SU-DHL-6 (cell line): ENCODE data around the gene ABCB9.

Experiments used
- EZH2phosphoT487 ChIP-seq: fragments of 200-600 bp; sonication (generic), shearing (Covaris generic); conservative IDR thresholded peaks from 2 replicates; pipeline ENCODE4 v1.6.1; 2018; ENCODE audit warnings: mild to moderate bottlenecking, antibody characterized with exemption, low read length, moderate library complexity, mixed read lengths
- TF ChIP-seq, protein P1 (sequence below): fragments of 200-600 bp; sonication (generic); IDR thresholded peaks from one replicate; pipeline ENCODE4 v1.5.1; 2017; ENCODE audit warnings: antibody characterized with exemption, mild to moderate bottlenecking, low read length, moderate library complexity; ENCODE audit not compliant: insufficient read depth, poor library complexity, severe bottlenecking

- TF ChIP-seq, protein P1, sequence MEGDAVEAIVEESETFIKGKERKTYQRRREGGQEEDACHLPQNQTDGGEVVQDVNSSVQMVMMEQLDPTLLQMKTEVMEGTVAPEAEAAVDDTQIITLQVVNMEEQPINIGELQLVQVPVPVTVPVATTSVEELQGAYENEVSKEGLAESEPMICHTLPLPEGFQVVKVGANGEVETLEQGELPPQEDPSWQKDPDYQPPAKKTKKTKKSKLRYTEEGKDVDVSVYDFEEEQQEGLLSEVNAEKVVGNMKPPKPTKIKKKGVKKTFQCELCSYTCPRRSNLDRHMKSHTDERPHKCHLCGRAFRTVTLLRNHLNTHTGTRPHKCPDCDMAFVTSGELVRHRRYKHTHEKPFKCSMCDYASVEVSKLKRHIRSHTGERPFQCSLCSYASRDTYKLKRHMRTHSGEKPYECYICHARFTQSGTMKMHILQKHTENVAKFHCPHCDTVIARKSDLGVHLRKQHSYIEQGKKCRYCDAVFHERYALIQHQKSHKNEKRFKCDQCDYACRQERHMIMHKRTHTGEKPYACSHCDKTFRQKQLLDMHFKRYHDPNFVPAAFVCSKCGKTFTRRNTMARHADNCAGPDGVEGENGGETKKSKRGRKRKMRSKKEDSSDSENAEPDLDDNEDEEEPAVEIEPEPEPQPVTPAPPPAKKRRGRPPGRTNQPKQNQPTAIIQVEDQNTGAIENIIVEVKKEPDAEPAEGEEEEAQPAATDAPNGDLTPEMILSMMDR, result no peak
- TF ChIP-seq EZH2phosphoT487, result no peak
Measured at GRCh38 chr12:122987086-122987951, 21.1 kb upstream of the ABCB9 start.
